Activated T-cell treated with anti-CD3 and anti-CD28 coated beads, Interleukin-2, amount 50 U/mL, for 72 hours (primary cell): Measurements from ENCODE around the gene PARVB. TPM values are rescaled to one million over a fixed set of nuclear protein-coding genes. Genes with fewer than 3 reads are reported as not detected.
A peak's percentile ranks its signal among the peaks of the same experiment; 100 is the strongest.

ENCODE experiments used
- ATAC-seq, 2 donors: fragments of 150-1000 bp; cut with Tn5 transposase; replicated peaks in 1 of 2; 2 replicates each; pipeline ENCODE4 v1.10.0; 2021; ENCODE audit warnings: moderate library complexity in 2 of 2, mild to moderate bottlenecking in 1 of 2
- DNase-seq, 2 donors: peaks; one replicate each; pipeline ENCODE4 v3.0.0; 2021 to 2022; ENCODE audit warnings: mixed read lengths in 1 of 2
- H3K27ac Mint-ChIP-seq: one replicate; pipeline ENCODE4 v1.8.0; 2022; ENCODE audit warnings: mild to moderate bottlenecking, moderate library complexity, mixed read lengths
- H3K27me3 Mint-ChIP-seq: one replicate; pipeline ENCODE4 v1.8.0; 2022; ENCODE audit warnings: low read depth, mixed read lengths
- H3K36me3 Mint-ChIP-seq, 2 donors: one replicate each; pipeline ENCODE4 v1.8.0; 2022; ENCODE audit warnings: mixed read lengths in 2 of 2, mild to moderate bottlenecking in 1 of 2; ENCODE audit not compliant: insufficient read depth in 2 of 2
- H3K4me1 Mint-ChIP-seq: one replicate; pipeline ENCODE4 v1.8.0; 2022; ENCODE audit warnings: low read depth, mixed read lengths
- H3K4me3 Mint-ChIP-seq, 2 donors: one replicate each; pipeline ENCODE4 v1.8.0; 2022; ENCODE audit warnings: mild to moderate bottlenecking in 2 of 2, mixed read lengths in 2 of 2, moderate library complexity in 2 of 2
- H3K9me3 Mint-ChIP-seq, 2 donors: one replicate each; pipeline ENCODE4 v1.8.0; 2022; ENCODE audit warnings: mixed read lengths in 2 of 2
- total RNA-seq, 2 donors: library from RNA; stranded (reverse); gene quantifications; one replicate each; pipeline ENCODE4 v1.2.3, GENCODE V29; 2022

The PARVB gene
- total RNA-seq, 2 donors from 2014 or later = 28.4 to 55.7 TPM

DNA sequence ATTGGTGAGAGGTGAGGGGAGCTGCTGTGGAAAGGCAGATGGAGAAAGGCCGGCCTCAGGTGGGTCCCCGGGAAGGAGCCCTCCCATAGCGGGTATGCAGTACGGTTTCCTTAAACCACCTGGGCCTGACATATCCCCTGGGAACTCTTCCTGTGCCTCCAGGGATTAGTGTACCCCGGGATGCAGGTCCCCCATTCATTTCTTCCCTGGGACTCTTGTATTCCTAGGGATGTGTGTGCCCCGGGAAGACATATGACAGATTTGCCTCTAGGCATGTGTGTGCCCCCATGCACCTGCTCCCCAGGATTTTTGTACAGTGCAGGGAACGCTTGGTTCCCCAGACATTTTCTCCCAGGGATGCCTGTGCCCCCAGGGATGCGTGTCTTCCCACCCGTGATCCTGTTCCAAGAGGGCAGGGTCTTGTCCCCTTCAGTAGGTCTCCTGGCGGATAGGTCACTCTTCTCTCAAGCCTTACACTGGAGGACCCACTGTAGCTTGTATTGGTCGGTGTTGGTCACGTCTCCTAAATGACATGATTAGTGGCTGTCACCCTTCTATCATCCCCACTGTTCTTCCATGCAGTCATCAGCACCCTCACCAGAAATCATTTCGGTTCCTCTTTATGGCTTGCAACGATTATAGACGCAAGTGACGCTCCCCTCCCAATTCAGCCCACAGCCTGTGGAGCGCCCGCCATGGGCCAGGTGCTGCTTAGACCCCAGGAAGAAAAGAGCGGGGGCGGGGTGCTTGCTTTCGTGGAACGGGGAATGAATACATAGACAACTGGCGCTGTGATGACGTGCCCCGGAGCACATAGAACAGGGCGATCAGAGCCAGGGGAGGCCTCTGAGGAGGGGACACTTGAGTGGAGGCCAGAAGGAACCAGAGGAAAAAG, 1.3 kb downstream of the PARVB start:
- Mint-ChIP-seq H3K36me3 (no peaks in the 10 kb centered on the region), H3K4me3 (peak overlapping the region; percentile 83 to 85), H3K27me3 (no peaks in the 10 kb centered on the region), H3K4me1 (peaks cover 34% of the 10 kb centered on the region), H3K9me3 (no peaks in the 10 kb centered on the region), H3K27ac (peak overlapping the region; percentile 51)
- ATAC-seq = no peak
- DNase-seq = no peak

DNA sequence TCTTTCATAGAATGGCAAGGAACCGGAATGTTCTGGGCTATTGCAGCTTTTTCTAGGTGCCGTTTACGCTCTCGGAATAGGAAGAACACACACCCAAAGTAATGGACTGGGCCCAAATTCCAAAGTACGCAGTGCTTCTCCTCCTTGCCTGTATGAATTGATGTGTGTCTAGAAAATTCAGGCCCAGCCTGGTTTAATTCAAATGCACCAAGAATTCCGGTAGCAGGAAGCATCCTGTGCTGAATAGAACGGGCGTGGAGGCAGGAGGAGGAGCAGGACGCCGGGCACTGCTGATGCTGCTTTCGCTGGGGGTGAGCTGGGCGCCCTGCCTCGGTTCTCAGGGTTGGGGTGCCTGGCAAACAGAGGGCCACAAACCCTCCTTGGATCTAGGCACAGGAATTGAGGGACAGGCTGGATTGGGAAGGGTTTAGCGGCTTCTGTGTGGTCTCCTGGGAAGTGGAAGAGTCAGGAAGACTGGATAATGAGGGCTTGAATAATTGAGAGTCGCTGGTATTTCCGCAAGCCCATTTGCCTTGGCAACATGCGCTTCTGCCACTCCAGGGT, 2.0 kb downstream of the PARVB start:
- Mint-ChIP-seq H3K9me3 (no peaks in the 10 kb centered on the region), H3K4me1 (peaks cover 36% of the 10 kb centered on the region), H3K4me3 (peak overlapping the region; percentile 83 to 85), H3K27ac (peak overlapping the region; percentile 90), H3K36me3 (no peaks in the 10 kb centered on the region), H3K27me3 (no peaks in the 10 kb centered on the region)
- ATAC-seq (no peak), DNase-seq (no peak)

DNA sequence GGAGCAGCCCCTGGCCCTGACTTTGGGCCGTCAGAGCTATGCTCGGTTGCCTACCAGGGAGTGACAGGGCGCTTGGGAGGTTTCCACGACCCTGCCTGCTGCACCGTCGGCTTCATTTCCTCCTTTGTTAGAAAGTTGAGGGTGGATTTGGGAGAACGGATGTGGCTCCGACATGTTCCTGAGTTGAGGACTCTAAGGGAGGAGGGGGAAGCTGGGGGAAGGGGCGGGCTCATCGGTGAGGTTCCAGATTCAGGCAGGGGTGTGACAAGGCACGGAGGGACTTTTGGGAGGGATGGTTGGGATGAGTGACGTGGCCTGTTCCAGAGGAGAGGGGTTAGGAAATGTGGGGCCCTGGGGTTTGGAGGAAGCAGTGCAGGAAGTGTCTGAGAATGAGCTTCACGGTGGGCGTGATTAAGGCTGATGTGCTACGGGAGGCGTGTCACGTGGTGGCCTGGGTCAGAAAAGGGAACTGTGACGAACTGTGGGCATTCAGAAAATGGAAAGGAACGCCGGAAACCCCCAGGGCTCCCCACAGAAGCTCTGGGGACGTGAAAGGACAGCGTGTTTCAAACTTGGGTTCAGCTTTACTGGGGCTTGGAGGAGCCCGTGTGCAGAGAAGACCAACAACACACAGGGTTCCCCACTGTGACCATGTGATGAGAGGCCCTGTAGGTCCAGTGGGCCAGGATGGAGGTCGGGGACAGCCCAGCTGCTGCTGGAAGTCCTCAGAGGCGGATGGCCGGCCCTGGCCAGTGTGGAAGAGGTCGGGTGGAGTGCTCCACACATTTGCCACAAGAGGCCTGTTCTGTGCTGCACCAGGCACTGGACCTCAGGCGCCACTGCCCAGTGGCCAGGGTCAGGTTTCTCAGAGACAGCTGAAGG, 2.8 kb downstream of the PARVB start:
- peak; percentile 73 to 77 for ATAC-seq
- H3K9me3 Mint-ChIP-seq = no peaks in the 10 kb centered on the region
- H3K4me3 Mint-ChIP-seq = peak overlapping the region; percentile 77 to 85
- H3K27ac Mint-ChIP-seq = peak overlapping the region; percentile 90
- no peaks in the 10 kb centered on the region for H3K36me3 Mint-ChIP-seq
- peaks cover 42% of the 10 kb centered on the region for H3K4me1 Mint-ChIP-seq
- H3K27me3 Mint-ChIP-seq = no peaks in the 10 kb centered on the region
- DNase-seq = peak; percentile 77 to 79

DNA sequence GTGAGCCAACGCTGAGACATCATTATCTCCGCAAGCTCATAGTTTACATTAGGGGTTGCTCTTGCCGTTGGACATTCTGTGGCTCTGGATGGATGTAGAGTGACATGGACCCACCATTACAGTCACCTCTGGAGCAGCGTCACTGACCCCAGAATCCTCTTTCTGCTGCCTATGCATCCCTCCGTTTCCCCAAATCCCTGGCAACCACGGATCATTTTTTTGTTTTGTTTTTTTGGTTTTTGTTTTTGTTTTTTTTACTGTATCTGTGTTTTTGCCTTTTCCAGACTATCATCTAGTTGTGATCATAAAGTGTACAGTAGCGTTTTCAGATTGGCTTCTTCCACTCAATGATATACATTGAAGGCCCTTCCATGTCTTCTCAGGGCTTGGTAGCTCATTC, 4.0 kb downstream of the PARVB start:
- no peaks in the 10 kb centered on the region for H3K36me3 Mint-ChIP-seq
- peak overlapping the region; percentile 76 for H3K27ac Mint-ChIP-seq
- ATAC-seq = no peak
- H3K4me1 Mint-ChIP-seq = peaks cover 42% of the 10 kb centered on the region
- H3K9me3 Mint-ChIP-seq = no peaks in the 10 kb centered on the region
- no peaks in the 10 kb centered on the region for H3K27me3 Mint-ChIP-seq
- peak overlapping the region in 1 of 2 donors; percentile 62 for H3K4me3 Mint-ChIP-seq
- DNase-seq = no peak

DNA sequence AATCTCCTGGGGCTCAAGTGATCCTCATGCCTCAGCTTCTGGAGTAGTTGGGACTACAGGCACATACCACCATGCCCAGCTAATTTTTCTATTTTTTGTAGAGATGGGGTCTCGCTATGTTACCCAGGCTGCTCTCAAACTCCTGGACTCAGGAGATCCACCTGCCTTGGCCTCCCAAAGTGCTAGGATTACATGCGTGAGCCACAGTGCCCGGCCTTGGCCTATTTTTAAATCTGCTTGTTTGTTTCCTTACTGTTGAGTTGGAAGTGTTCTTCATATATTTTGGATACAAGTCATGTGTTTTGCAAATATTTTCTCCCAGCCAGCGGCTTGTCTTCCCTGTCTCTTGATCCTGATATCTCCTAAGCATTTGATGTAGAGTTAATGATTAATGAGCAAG, 5.0 kb downstream of the PARVB start:
- H3K9me3 Mint-ChIP-seq = no peaks in the 10 kb centered on the region
- no peak overlapping the region for H3K4me3 Mint-ChIP-seq
- DNase-seq (no peak), ATAC-seq (no peak)
- peaks cover 38% of the 10 kb centered on the region for H3K4me1 Mint-ChIP-seq
- no peak overlapping the region for H3K27ac Mint-ChIP-seq
- no peaks in the 10 kb centered on the region for H3K36me3 Mint-ChIP-seq
- H3K27me3 Mint-ChIP-seq = no peaks in the 10 kb centered on the region

DNA sequence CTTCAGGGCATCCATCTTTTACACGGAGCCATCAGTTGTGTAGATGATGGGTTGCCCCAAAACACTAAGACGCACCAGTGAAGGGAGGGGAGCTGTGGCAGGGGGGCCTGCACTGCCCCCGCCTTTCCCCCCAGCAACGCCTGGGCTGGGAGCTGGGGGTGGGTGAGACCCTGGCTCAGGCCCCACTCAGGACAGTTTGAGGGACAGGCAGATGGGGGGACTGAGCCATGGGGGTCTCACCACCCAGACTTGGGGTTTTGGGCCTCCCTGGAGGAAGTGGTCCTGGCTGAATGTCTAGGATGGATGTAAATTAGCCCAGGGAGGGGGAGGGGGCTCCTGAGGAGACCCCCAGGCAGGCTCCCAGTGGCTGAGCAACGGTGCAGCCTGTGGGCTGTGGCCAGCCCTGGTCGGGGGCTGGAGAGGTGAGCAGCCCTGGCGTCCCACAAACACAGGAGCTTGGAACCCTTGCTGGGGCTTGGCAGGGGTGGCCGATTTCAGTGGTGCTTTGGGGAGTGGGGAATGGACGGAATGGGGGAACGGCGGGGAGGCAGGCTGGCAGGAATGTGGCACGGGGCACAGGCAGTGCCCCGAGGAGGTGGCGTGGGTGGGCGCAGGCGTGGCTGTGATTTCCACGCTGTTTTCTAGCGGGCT, 6.1 kb downstream of the PARVB start:
- Mint-ChIP-seq H3K36me3 (no peaks in the 10 kb centered on the region), H3K4me1 (peaks cover 33% of the 10 kb centered on the region), H3K27ac (no peak overlapping the region), H3K27me3 (no peaks in the 10 kb centered on the region), H3K9me3 (no peaks in the 10 kb centered on the region), H3K4me3 (no peak overlapping the region)
- ATAC-seq (no peak), DNase-seq (no peak)

DNA sequence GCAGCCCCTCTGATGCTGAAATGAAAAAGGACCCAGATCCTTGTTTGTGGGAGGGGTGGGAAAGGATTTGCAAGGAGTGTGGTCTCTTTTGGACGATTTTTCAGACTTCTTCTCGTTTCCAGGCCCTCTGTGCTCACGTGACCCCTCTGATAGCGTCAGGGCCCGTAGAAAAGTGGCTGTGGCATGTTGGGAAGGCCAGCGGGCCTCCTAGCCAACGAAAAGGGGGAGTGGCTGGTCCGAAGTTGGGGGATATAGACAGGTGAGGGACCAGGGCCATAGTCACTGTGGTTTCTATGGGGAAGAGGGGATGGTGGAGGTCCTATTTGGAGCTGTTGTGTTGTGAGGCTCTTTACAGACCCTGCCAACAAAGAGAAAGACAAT, 6.6 kb downstream of the PARVB start:
- no peaks in the 10 kb centered on the region for H3K27me3 Mint-ChIP-seq
- no peaks in the 10 kb centered on the region for H3K9me3 Mint-ChIP-seq
- ATAC-seq (no peak), DNase-seq (no peak)
- H3K27ac Mint-ChIP-seq = no peak overlapping the region
- peak overlapping the region in 1 of 2 donors; percentile 36 for H3K4me3 Mint-ChIP-seq
- H3K36me3 Mint-ChIP-seq = no peaks in the 10 kb centered on the region
- peaks cover 28% of the 10 kb centered on the region for H3K4me1 Mint-ChIP-seq

DNA sequence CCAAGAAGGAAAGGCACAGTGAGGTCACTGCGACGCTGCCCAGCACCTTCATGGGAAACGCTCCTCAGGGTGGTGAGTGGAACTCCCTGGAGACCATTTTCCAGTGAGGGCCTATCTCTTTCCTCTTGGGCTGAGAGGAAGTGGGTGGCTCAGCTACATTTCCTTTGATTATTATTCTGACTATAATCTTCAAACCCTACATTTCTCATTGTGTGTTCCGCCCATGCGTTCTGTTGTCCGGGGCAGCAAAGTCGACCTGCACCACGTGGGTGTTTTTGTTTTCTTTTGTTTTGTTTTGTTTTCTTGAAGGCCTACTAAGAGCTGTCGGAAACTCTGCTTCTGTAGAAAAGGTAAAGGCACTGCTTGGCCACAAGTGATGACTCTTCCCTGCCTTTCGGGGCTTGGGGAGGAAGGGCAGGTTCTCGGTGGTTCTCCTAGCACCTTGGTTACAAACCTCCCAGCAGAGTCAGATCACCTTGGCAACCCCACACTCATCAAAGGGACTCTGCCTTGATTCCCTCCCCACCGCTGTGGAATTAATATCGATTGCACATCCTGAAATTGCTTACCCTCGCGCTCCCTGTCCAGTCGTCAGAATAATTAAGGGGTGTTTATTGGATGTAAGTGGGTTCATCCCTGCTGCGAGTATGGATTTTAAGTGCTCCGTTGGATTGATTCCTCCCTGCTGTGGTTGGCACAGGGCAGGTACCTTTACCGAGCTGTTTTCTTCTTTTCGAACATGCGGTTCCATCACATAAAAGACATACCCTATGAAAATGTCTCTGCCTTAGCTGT, 7.3 kb downstream of the PARVB start:
- peaks cover 21% of the 10 kb centered on the region for H3K4me1 Mint-ChIP-seq
- no peaks in the 10 kb centered on the region for H3K36me3 Mint-ChIP-seq
- peak; percentile 41 to 56 for ATAC-seq
- H3K9me3 Mint-ChIP-seq = no peaks in the 10 kb centered on the region
- DNase-seq = peak in 1 of 2 donors; percentile 27
- no peaks in the 10 kb centered on the region for H3K27me3 Mint-ChIP-seq
- H3K4me3 Mint-ChIP-seq = peak overlapping the region; percentile 33 to 66
- peak overlapping the region; percentile 56 for H3K27ac Mint-ChIP-seq

DNA sequence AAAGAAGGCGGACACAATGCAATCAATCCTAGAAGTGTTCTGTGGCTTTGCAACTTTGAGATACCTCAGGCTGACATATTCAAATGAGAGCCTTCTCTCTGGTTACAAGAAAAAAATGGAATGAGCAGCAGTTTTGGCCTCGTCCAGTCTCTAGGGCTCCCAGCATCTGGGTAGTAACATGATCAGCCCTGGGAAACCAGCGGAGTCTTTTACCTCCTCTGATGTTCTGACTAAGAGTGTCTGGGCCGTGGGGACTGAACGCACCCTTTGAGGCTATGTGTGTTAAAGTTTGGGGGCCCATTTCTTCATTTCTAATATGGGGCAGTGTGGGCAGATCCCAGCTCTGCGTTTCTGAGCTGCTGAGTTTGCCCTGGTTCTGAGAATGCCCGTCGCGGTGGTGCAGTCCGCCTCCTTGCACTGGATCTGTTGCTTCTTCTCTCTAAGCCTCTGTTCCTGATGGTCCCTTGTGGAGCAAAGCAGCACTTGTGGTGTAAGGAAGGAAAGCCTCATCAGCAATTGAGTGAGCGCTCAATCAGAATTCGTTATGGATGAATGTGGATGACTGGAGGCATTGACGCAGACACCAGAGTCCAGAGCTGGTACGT, 8.1 kb downstream of the PARVB start:
- H3K9me3 Mint-ChIP-seq = no peaks in the 10 kb centered on the region
- no peak overlapping the region for H3K4me3 Mint-ChIP-seq
- no peaks in the 10 kb centered on the region for H3K36me3 Mint-ChIP-seq

DNA sequence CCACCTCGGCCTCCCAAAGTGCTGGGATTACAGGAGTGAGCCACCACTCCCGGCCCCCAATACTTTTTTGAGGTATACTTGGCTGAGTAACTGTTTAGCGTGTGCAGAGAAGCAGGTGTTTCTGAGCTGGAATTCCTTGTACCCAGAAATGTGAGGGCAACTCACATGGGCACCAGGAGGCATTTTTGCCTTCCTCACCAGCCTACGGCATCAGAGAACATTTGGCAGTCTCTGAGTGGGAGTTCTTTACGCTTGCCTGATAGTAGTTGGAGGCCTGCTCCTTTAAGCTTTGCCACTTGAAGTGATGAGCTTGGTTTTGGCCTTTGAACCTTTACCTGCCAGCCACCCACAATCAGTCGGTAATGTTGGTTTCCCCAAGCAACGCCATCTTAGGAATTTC, 9.2 kb downstream of the PARVB start:
- Mint-ChIP-seq H3K9me3 (no peaks in the 10 kb centered on the region), H3K36me3 (no peaks in the 10 kb centered on the region), H3K27ac (no peak overlapping the region), H3K4me1 (peaks cover 9% of the 10 kb centered on the region), H3K4me3 (no peak overlapping the region), H3K27me3 (peaks cover 5% of the 10 kb centered on the region)
- ATAC-seq (no peak), DNase-seq (no peak)

More for the DNA sequence above, 8.1 kb downstream of the PARVB start:
- H3K27me3 Mint-ChIP-seq = no peaks in the 10 kb centered on the region
- H3K27ac Mint-ChIP-seq = no peak overlapping the region
- no peak for ATAC-seq
- H3K4me1 Mint-ChIP-seq = peaks cover 13% of the 10 kb centered on the region
- no peak for DNase-seq

DNA sequence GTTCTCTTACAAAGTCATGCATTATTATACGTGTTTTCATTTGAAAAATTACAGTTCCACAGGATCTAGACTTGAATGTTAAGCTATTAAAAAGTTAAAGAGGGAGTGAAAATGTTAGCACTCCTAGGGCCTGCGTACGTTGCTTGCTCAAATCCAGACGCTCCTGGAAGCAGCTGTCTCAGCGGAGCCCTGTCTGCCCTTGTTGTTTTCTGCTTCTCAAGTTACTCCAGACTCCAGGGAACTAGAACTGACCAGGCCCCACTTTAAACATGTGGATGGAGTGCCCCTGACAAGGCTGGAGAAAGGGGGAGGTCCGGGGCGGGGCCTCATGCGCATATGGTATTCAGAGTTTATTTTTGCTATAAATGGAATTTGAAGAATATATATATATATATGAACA, 9.6 kb downstream of the PARVB start:
- Mint-ChIP-seq H3K27me3 (peaks cover 9% of the 10 kb centered on the region), H3K4me3 (no peak overlapping the region), H3K4me1 (peaks cover 10% of the 10 kb centered on the region), H3K36me3 (no peaks in the 10 kb centered on the region), H3K27ac (no peak overlapping the region), H3K9me3 (no peaks in the 10 kb centered on the region)
- ATAC-seq (no peak), DNase-seq (no peak)
